ENCODE data around the gene FAM181B.

DNA sequence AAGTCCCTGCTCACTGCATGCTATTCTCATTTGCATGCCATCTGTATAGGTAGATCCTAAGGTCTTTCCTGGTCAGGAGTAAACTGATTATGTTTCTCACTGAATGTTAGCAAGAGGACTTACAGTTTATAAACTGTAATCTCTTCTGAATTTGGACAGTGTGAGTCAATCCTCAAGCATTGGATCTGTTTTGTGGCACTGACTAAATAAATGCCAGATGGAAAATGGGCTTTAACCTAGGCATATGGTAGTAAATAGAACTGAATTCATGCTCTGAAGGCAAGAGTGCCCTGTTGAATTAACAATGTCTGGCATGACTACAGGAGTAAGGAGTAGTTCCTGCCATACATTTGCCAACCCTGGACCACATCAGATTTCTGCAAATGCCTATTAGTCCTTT lies 11.4 kb downstream of the FAM181B start:
- TF ChIP-seq, protein P1, sequence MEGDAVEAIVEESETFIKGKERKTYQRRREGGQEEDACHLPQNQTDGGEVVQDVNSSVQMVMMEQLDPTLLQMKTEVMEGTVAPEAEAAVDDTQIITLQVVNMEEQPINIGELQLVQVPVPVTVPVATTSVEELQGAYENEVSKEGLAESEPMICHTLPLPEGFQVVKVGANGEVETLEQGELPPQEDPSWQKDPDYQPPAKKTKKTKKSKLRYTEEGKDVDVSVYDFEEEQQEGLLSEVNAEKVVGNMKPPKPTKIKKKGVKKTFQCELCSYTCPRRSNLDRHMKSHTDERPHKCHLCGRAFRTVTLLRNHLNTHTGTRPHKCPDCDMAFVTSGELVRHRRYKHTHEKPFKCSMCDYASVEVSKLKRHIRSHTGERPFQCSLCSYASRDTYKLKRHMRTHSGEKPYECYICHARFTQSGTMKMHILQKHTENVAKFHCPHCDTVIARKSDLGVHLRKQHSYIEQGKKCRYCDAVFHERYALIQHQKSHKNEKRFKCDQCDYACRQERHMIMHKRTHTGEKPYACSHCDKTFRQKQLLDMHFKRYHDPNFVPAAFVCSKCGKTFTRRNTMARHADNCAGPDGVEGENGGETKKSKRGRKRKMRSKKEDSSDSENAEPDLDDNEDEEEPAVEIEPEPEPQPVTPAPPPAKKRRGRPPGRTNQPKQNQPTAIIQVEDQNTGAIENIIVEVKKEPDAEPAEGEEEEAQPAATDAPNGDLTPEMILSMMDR (IDR thresholded peaks at IDR 0.05; ENCODE audit: low read depth, low read length) = no peak
- no peak for TF ChIP-seq EZH2phosphoT487 (IDR thresholded peaks at IDR 0.05; ENCODE audit: low read depth)
